NCI-H128 (cell line): ENCODE data around the gene ARCN1.

ENCODE experiments used
- DNase-seq: peaks from one replicate; lab custom pipeline; 2025; ENCODE audit not compliant: unreplicated experiment; lab: John Stamatoyannopoulos, UW

The ARCN1 gene

GRCh38 chr11:118572061-118572980 lies at the start of gene ARCN1:
TSS of gene ARCN1 (plus strand) at chr11:118572409. CDS start at chr11:118572548, 139 bp downstream.
- DNase-seq, result no peak

- DNase-seq, result no peak
These were observed 49.6 kb upstream of the ARCN1 start for GRCh38 chr11:118522571-118523072.

DNA sequence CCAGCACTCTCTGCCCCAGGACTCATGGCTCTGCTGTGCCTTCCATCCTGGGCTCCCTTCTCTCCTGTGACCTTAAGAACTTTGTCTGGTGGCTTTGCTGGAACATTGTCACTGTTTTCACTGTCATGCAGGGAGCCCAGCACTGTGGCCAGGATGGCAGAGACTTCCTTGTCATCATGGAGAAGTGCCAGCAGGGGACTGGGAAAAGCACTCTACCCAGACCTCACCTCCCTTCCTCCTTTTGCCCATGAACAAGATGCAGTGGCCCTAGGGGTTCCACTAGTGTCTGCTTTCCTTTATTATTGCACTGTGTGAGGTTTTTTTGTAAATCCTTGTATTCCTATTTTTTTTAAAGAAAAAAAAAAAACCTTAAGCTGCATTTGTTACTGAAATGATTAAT lies 47.9 kb upstream of the ARCN1 start:
- DNase-seq, result no peak

DNA sequence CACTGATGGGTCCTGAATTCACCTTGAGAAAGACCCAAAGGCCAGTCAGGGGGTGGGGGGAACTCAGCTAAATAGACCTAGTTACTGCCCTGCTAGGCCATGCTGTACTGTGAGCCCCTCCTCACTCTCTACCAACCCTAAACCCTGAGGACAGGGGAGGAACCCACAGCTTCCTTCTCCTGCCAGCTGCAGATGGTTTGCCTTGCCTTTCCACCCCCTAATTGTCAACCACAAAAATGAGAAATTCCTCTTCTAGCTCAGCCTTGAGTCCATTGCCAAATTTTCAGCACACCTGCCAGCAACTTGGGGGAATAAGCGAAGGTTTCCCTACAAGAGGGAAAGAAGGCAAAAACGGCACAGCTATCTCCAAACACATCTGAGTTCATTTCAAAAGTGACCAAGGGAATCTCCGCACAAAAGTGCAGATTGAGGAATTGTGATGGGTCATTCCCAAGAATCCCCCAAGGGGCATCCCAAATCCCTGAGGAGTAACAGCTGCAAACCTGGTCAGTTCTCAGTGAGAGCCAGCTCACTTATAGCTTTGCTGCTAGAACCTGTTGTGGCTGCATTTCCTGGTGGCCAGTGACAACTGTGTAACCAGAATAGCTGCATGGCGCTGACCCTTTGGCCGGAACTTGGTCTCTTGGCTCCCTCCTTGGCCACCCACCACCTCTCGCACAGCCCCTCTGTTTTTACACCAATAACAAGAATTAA lies 47.3 kb upstream of the ARCN1 start:
- DNase-seq, result no peak

DNA sequence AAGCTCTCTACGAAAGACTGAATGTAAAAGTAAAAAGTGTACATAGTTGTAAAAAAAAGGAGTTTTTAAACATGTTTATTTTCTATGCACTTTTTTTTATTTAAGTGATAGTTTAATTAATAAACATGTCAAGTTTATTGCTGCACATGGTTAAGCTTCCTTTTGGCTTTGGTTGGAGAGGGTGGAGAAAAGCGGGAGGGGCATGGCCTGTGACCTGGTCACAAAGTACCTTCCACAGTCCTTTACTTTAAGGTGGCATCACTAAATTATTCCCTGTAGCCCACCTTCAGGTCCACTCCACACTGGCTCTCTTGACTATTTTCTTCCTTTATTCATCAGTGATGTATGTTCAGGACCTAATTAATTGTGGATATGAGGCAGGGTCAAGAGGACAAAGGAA lies 45.5 kb upstream of the ARCN1 start:
- no peak for DNase-seq

DNA sequence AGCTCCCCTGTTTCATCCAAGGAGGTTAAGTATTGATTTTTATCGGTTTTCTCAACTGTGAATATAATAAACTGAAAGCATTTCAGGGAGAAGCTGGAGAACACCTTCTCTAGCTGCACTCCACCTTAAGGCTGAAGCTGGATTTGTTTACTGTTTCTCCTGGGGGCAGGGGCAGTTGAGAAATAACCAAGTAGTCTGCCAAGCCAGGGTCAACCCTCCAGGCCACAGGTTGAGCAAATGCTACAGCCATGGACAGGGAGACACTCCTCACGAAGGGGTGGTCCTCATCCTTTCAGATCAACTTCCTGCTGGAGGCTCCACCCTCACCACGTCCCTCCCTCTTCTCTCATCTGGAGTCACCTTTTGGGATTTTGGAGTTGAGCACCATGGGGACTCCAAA lies 45.1 kb upstream of the ARCN1 start, which contains the start of gene TTC36:
Gene TTC36 (plus strand): TSS at position 366 of the 400 bp plus-strand sequence. CDS start 21 bp downstream, at position 387.
- no peak for DNase-seq

DNA sequence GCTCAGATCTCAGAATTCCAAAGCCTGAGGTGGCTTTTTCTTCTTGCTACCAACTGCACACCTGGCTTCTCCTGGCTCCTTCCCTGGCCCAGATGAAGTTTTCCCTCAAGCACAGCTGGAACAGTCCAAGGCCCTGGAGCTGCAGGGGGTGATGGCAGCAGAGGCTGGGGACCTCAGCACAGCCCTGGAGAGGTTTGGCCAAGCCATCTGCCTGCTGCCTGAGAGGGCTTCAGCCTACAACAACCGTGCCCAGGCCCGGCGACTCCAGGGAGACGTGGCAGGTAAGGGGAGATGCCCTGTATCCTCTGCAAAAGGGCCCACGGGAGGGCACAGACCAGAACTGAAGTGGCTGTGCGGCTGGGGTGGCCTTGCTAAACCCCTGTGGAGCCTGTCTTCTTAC lies 43.7 kb upstream of the ARCN1 start:
- no peak for DNase-seq

GRCh38 chr11:118529584-118530175 lies 42.5 kb upstream of the ARCN1 start:
- no peak for DNase-seq

GRCh38 chr11:118530180-118530682 lies 42.0 kb upstream of the ARCN1 start:
- DNase-seq, result no peak

DNA sequence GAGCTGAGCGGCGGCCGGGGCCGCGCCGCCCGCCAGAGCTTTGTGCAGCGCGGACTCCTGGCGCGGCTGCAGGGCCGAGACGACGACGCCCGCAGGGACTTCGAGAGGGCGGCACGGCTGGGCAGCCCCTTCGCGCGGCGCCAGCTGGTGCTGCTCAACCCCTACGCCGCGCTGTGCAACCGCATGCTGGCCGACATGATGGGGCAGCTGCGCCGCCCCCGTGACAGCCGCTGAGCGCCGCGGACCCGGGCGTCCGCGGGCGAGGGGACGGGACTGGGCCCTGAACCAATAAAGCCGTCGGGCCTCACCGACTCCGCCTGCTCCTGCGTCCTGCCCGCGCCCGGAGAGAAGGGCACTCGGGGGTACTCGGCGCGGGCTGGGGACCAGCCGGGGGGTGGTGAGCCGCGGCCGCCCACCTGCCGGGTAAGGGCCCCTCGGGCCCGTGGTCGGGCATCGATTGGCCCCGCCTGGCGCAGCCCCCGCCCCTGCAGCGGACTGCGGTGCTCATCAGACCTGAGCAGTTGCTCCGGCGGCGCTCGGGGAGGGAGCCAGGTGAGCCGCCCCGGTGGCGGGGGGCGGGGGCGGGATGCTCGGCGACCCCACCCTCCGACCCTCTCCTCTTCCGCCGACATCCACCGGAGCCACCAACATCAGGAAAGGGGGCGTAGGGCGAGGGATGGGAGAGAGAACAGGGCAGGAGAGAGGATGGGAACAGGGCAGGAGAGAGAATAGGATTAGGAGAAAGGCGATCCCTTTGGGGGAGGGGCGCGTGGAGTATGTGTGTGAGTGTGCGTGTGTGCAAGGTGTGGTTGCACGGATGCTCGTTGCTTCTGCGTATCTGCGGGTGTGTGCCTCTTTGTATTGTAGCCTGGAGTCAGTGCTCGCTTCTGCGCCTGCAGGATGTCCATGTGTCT lies 41.3 kb upstream of the ARCN1 start, which contains the start of gene TMEM25:
Gene TMEM25 (plus strand): TSS at position 510 of the 914 bp plus-strand sequence. CDS start 610 bp downstream, outside the sequence.
- peak; percentile 29 for DNase-seq

- DNase-seq, result no peak
These were observed 40.6 kb upstream of the ARCN1 start for GRCh38 chr11:118531597-118532084.

DNA sequence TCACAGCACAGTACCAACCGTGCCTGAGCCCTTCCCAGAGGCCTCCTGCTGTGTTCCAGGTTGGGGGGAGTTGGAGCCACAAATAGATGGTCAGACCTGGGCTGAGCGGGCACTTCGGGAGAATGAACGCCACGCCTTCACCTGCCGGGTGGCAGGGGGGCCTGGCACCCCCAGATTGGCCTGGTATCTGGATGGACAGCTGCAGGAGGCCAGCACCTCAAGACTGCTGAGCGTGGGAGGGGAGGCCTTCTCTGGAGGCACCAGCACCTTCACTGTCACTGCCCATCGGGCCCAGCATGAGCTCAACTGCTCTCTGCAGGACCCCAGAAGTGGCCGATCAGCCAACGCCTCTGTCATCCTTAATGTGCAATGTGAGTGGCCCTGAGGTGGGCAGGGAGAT lies 40.1 kb upstream of the ARCN1 start:
- DNase-seq, result no peak

GRCh38 chr11:118532852-118533768 lies 39.1 kb upstream of the ARCN1 start:
- no peak for DNase-seq

- no peak for DNase-seq
These were observed 38.2 kb upstream of the ARCN1 start for GRCh38 chr11:118533769-118534729.

DNA sequence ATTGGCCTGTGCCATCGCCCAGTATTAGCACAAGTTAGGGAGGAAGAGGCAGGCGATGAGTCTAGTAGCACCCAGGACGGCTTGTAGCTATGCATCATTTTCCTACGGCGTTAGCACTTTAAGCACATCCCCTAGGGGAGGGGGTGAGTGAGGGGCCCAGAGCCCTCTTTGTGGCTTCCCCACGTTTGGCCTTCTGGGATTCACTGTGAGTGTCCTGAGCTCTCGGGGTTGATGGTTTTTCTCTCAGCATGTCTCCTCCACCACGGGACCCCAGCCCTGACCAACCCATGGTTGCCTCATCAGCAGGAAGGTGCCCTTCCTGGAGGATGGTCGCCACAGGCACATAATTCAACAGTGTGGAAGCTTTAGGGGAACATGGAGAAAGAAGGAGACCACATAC lies 36.9 kb upstream of the ARCN1 start:
- no peak for DNase-seq

GRCh38 chr11:118536726-118537125 lies 35.5 kb upstream of the ARCN1 start:
- no peak for DNase-seq

DNA sequence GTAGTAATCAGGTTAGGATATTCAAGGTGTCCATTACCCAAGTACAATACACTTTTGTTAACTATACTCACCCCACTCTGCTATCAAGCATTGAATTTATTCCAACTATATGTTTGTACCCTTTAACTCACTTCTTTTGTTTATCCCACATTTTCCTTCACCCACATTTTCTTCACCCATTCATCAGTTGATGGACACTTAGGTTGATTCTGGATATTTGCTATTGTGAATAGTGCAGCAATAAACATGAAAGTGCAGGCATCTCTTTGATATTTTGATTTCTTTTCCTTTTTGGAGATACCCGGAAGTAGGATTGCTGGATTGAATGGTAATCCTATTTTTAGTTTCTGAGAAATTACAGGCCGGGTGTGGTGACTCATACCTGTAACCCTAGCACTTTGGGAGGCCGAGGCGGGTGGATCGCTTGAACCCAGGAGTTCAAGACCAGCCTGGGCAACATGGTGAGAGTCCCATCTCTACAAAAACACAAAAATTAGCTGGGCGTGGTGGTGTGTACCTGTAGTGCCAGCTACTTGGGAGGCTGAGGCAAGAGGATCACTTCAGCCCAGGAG lies 34.7 kb upstream of the ARCN1 start:
- no peak for DNase-seq
